Panc1 (cell line): ENCODE measurements around the gene ALDH2. TPM values are rescaled to one million over a fixed set of nuclear protein-coding genes. Genes with fewer than 3 reads are reported as not detected.

Source experiments
- ATAC-seq: fragments of 200-7000 bp; cut with Tn5 transposase; 2 replicates; pipeline ENCODE4 v1.9.1; 2020; ENCODE audit warnings: mild to moderate bottlenecking, moderate library complexity
- BruUV-seq: library from RNA; stranded (reverse); fragments of 400-500 nt; replicated peaks from 2 replicates; lab custom pipeline; 2021; lab: Mats Ljungman, UMichigan
- CTCF ChIA-PET: fragments of 300-600 bp; sonication (Branson Sonifier 250); formaldehyde crosslinking; loops from one replicate; lab custom pipeline; 2022; ENCODE audit warnings: antibody characterized with exemption; lab: Charles Lee
- POLR2A ChIA-PET: fragments of 300-600 bp; sonication (Branson Sonifier 250); formaldehyde crosslinking; loops from one replicate; lab custom pipeline; 2022; ENCODE audit warnings: antibody characterized with exemption; lab: Charles Lee
- DNase-seq: peaks from one replicate; pipeline ENCODE4 v3.0.0-alpha.2; 2010; ENCODE audit warnings: low read depth, low spot score
- H3K27ac ChIP-seq: 2 replicates; pipeline ENCODE4 v1.5.1; 2011; ENCODE audit warnings: mild to moderate bottlenecking, low read length, inconsistent platforms
- H3K27me3 ChIP-seq: fragments of 200-500 bp; sonication (Bioruptor generic); 2 replicates; pipeline ENCODE4 v1.6.0; 2014; ENCODE audit warnings: low read length, inconsistent platforms; ENCODE audit not compliant: control insufficient read depth, insufficient read depth
- H3K36me3 ChIP-seq: fragments of 200-500 bp; sonication (Bioruptor generic); 2 replicates; pipeline ENCODE4 v1.5.1; 2014; ENCODE audit warnings: inconsistent platforms, mild to moderate bottlenecking, low read length, moderate library complexity; ENCODE audit not compliant: control insufficient read depth, insufficient read depth
- H3K4me1 ChIP-seq: 2 replicates; pipeline ENCODE4 v1.5.1; 2011; ENCODE audit warnings: inconsistent platforms, mild to moderate bottlenecking, low read length, moderate library complexity; ENCODE audit not compliant: control insufficient read depth, insufficient read depth
- H3K4me3 ChIP-seq, 2 experiments: 2 replicates each; pipeline ENCODE4 v1.5.1; 2011 to 2012; ENCODE audit warnings: low read depth in 2 of 2, low read length in 2 of 2, mild to moderate bottlenecking in 2 of 2, inconsistent platforms in 1 of 2, moderate library complexity in 1 of 2
- H3K9me3 ChIP-seq: fragments of 200-500 bp; sonication (Bioruptor generic); 2 replicates; pipeline ENCODE4 v1.5.1; 2014; ENCODE audit warnings: low read depth, mild to moderate bottlenecking, inconsistent platforms, low read length, moderate library complexity; ENCODE audit not compliant: control insufficient read depth, insufficient read depth
- TCF7L2 ChIP-seq: IDR thresholded peaks from 2 replicates; pipeline ENCODE4 v1.6.1; 2011; ENCODE audit warnings: mild to moderate bottlenecking, low read depth, low read length, inconsistent platforms
- in situ Hi-C: cut with HindIII; loops from 2 replicates; pipeline ENCODE4 v1.10.0; 2016; ENCODE audit warnings: low sequenced_read_pairs, low pct_unique_long_range_greater_than_20kb
- intact Hi-C: fragments of 100-400 bp; cut with micrococcal nuclease; formaldehyde crosslinking; loops from one replicate; pipeline ENCODE4 v1.10.0; 2022; ENCODE audit not compliant: unreplicated experiment
- microRNA-seq: library from miRNA; unstranded; fragments of <30 nt; microRNA quantifications from one replicate; pipeline ENCODE4 v1.1.0, GENCODE V29; 2020; ENCODE audit not compliant: unreplicated experiment
- total RNA-seq: library from RNA; stranded (reverse); gene quantifications from one replicate; pipeline ENCODE4 v1.2.1, GENCODE V29; 2021; ENCODE audit not compliant: unreplicated experiment

The ALDH2 gene
- total RNA-seq, 1 experiment from 2014 or later = 9.0 TPM

DNA sequence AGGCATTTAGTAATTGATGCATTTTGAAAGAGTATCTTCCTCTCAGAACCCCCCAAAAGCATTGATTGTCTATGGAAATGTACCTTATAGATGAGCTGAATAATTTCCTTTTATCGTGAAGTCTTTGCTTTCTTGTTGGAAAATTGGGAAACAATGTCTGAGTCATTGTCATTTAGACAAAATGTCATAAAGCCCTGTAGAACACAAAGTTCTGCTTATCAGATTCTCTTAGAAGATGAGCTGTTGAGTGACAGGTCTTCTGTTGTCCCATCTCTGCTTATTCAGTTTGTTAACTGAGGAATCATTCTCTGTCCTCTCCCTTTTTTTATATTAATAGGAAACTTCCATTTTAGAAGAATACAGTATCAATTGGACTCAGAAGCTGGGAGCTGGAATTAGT, 98.2 kb downstream of the ALDH2 start:
- ChIA-PET POLR2A (no interaction called here), CTCF (no interaction called here)
- intact Hi-C loops = no loop called here
- no peak overlapping the region for H3K27ac ChIP-seq
- H3K9me3 ChIP-seq = no peaks in the 10 kb centered on the region
- no peak for DNase-seq
- in situ Hi-C loops = no loop called here
- no peak for ATAC-seq
- peaks cover 8% of the 10 kb centered on the region for H3K36me3 ChIP-seq
- H3K4me3 ChIP-seq = no peak overlapping the region
- no peaks in the 10 kb centered on the region for H3K4me1 ChIP-seq
- BruUV-seq = no TSS peak
- TF ChIP-seq TCF7L2 = no peak
- H3K27me3 ChIP-seq = no peaks in the 10 kb centered on the region

Small RNA genes within 50 kb of the gene (microRNA-seq; reads per million reads assigned to microRNA genes)
- gene MIR6761 = not detected

Other genes starting within 250 kb of the ALDH2 start
- 77.6 TPM for gene ATXN2, start 167.6 kb upstream of the ALDH2 start, total RNA-seq
- gene BRAP, start 81.0 kb upstream of the ALDH2 start, total RNA-seq = 19.6 TPM
- 30.8 TPM for gene ACAD10, start 80.9 kb upstream of the ALDH2 start, total RNA-seq
- 49.7 TPM for gene MAPKAPK5, start 75.3 kb downstream of the ALDH2 start, total RNA-seq
- gene TMEM116, start 246.2 kb downstream of the ALDH2 start, total RNA-seq = 10.2 TPM
- gene ERP29, start 246.5 kb downstream of the ALDH2 start, total RNA-seq = 69.7 TPM